D721Med (cell line): ENCODE data around the gene DRD4.

ENCODE experiments used
- DNase-seq: peaks from one replicate; pipeline ENCODE4 v3.0.0; 2011; ENCODE audit warnings: low spot score; ENCODE audit not compliant: insufficient read length
- FAIRE-seq: peaks from 2 replicates; lab custom pipeline; 2011; peaks lifted over from hg19 to GRCh38; lab: Jason Lieb, UNC
- TF ChIP-seq, protein P1 (sequence below): IDR thresholded peaks from 2 replicates; pipeline ENCODE4 v1.5.1; 2012; ENCODE audit warnings: mild to moderate bottlenecking, control low read depth; ENCODE audit not compliant: insufficient read depth; ENCODE audit errors: missing control alignments

DRD4 gene

DNA sequence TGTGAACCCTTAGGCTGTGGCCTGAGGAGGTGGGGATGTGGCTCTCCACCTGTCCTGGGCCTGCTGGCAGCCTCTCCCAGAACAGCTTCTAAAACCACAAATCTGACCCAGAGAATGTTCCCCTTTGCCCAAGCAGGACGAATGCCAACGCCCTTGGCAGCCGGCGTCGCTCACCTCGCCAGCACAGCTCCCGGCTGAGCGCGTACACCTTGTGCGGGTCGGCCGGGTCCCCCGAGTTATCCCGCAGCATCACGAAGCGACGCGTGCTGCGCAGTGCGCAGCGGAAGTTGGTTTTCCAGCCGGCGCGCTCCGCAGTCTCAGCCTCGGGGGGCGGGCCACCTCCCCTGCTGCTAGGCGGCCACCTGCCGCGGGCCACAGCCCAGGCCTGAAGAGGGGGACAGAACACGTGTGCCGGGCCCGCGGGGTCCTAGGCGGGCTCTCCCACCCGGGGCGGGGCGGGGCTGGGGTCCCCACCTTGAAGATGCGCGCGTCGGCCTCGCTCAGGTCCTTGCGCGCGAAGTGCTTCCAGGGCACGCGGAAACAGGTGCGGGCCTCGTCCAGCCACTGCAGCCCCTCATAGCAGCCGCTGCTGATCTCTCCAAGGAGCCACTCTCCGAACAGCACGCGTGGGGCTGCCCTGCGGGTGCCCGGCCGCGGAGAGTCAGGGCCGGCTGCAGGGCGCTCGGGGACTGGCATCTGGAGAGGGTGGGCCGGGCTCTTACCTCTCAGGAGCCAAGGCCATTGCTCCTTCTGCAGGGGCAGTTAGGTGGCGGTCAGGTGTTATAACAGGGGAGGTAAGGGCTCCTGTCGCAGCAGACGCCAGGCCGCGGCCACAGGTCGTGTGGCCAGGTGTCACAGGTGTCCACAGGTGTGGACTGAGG, 22.2 kb upstream of the DRD4 start:
- TF ChIP-seq, protein P1, sequence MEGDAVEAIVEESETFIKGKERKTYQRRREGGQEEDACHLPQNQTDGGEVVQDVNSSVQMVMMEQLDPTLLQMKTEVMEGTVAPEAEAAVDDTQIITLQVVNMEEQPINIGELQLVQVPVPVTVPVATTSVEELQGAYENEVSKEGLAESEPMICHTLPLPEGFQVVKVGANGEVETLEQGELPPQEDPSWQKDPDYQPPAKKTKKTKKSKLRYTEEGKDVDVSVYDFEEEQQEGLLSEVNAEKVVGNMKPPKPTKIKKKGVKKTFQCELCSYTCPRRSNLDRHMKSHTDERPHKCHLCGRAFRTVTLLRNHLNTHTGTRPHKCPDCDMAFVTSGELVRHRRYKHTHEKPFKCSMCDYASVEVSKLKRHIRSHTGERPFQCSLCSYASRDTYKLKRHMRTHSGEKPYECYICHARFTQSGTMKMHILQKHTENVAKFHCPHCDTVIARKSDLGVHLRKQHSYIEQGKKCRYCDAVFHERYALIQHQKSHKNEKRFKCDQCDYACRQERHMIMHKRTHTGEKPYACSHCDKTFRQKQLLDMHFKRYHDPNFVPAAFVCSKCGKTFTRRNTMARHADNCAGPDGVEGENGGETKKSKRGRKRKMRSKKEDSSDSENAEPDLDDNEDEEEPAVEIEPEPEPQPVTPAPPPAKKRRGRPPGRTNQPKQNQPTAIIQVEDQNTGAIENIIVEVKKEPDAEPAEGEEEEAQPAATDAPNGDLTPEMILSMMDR, result no peak
- FAIRE-seq (no peak), DNase-seq (no peak)

DNA sequence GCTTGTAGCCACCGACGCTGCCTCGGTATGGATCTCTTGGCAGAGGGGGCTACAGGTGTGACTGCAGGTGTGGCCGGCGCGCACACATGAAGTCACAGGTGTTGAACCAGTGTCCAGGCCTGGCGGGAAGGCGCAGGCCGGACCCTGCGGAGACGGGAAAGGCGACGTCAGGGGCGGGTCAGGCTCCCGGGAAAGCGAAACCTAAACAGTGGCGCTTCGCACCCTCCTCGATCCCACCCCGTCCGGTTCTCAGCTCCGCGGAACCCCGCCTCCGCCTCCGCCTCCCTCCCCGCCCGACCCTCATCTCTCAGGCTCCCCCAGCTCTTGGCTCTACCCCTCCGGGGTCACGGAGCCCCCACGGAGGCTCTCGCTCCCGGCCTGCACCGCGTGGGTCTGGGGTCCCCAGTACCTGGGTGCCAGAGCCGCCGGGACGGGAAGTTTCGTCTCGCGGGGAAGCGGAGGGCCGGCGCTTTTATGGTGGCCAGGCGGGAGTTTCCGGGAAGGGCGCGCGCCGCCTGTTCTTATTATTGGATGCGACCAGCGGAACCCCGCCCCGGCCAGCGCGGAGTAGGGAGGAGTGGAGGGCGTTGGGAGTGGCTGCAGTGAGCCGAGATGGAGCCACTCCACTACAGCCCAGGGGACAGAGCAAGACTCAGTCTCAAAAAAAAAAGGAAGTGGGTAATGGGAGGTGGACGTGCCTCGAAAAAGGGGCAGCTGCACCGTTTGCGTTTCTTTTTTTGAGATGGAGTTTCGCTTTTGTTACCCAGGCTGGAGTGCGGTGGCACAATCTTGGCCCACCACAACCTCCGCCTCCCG, 21.4 kb upstream of the DRD4 start, which contains the start of gene IRF7:
Gene IRF7 (minus strand): TSS at position 447 of the 816 bp plus-strand sequence. CDS start 586 bp downstream, outside the sequence.
- TF ChIP-seq, protein P1, result no peak
- DNase-seq (no peak), FAIRE-seq (no peak)

DNA sequence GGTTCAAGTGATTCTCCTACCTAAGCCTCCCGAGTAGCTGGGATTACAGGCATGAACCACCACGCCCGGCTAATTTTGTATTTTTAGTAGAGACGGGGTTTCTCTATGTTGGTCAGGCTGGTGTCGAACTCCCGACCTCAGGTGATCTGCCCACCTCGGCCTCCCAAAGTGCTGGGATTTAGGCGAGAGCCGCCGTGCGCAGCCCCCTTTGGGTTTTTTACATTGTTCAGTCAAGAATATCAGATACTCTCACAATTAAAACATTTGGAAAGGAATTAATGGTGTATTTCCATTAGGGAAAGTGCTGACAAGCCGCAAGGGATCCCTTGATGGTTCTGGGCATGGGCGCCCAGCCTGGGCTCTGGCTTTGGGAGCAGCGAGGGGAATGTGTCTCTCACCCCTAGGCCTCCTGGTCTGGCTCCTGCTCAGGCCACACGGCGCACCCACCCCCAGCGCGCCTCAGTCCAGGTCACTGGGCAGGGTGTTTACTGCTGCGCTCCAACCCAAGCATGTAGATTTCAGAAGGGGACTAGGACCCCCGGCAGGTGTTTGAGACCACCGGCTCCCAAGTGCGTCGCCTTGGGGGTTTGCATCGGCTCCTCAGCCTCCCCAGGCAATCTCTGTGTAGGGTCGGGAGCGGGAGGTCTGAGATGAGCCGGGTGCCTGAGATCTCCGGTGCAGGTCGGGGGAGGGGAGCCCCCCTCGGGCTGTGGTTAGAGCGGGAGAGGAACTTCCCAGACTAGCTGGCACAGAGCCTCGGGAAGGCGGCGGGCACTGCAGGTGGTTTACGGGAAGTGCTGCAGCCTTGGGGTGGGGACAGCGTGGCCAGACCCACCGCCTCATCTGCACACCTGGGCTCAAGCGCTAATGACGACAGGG, 20.5 kb upstream of the DRD4 start:
- DNase-seq (no peak), FAIRE-seq (no peak)
- TF ChIP-seq, protein P1, result no peak

DNA sequence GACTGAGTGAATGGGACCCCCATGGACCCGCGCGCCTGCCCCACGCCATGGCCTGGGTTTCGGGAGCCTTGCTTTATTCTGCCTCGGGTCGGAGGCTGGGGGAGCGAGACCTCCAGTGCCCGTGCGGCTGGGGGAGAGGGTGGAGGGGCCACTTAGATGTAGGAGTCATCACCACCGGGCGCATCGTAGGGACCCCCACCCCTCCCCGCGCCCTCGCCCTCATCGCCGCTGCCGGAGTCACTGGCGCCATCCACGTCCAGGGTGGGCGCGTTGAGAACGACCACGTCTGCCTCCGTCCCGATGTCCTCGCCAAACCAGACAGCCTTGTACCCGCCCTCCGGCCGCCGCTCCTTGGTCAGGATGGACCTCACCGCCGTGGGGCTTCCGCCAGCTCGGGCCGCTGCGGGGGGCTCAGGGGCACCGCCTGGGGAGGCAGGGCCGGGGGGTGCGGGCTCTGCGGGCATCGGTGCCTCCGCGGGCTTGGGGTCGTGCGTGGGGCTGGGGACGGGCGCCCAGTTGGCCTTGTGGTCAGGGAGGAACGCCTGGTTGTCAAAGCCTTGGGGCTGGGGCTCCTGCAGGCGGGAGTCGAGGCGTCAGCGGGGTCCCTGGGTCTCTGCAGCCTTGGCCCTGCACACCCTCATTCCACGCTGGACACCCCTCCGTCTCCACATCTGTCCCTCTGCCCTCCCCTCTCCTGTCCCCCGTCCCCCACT, 19.7 kb upstream of the DRD4 start:
- FAIRE-seq, result no peak
- DNase-seq, result no peak
- TF ChIP-seq, protein P1, result no peak

DNA sequence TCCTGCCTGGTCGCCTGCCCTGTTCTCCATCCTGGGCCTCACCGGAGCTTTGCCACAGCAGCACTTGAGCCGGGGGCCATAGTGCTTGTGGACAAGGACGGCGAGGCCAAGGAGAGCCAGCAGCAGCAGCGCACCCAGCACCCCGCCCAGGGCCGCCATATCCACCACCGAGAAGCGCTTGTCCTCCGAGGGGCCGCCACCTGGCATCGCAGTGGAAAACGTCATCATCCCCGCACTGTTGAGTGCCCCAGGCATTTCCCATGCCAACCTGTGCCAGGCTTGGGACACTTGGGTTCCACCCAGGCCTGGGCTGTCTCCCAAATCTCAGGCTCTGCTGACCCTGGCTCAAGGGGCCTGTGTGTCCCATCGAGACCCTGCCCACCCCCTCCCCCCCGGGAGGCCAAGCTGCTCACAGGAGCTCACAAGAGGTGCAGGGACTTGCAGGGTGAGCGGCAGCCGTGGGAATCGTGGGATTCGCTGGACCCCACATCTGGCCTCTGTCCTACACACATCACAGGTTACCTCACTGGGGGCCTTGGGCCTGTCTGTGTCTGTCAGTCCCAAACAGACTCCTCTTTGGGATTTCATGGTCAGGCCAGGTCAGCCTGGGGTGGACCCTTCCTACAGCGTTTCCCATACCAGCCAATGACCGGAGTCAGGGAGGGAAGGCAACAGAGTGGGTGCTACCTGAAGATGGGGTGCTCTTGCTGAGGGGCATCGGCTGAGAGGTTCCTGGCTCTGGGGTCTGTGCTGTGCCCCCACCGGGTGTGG, 19.0 kb upstream of the DRD4 start:
- no peak for DNase-seq
- no peak for FAIRE-seq
- TF ChIP-seq, protein P1, result no peak
